ENCODE data around the gene ANO10. TPM values are rescaled to one million over a fixed set of nuclear protein-coding genes. Genes with fewer than 3 reads are reported as not detected.

Gene ANO10
- total and polyA plus RNA-seq, 2 donors (not counting 3 experiments of a cell fraction or from before 2014, with no cell fraction given), result 28.4 to 45.8 TPM

DNA sequence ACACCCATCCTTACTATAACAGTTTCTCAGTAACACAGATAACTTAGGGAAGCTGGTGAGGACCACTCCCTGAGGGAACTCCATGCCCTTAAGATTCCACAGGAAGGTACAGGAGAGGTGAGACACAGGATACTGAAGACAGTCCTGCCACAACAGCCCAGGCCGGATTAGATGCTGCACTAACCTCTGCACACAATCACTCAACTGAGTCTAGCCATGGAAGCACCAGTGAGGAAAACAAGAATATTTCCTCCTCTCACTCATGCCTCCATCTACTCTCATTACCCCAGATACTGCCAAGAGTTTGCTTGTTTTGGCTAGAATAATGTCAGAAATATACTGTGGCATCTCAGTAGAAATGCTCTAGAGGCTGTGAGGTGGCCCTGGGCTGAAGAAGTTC, 3.7 kb downstream of the ANO10 start:
- Histone ChIP-seq H3K79me2 (ENCODE audit: control insufficient read depth, insufficient read depth, low read length) (peaks cover 35% of the 10 kb centered on the region), H3K27ac (ENCODE audit: insufficient read depth, low read depth, low read length) (no peak overlapping the region), H3K9me3 (replicated peaks; ENCODE audit: control insufficient read depth, insufficient read depth, low read length) (no peaks in the 10 kb centered on the region), H3K4me3 (replicated peaks in 1 of 3; ENCODE audit: insufficient read depth in 1 of 3, low read depth in 1 of 3, low read length in 3 of 3) (no peak overlapping the region), H2AFZ (ENCODE audit: low read depth, low read length) (no peak overlapping the region), H3K36me3 (ENCODE audit: control insufficient read depth in 2 of 2, extremely low read depth in 1 of 2, insufficient read depth in 2 of 2, low read length in 2 of 2) (no peaks in the 10 kb centered on the region), H4K20me1 (replicated peaks; ENCODE audit: control insufficient read depth, extremely low read depth, insufficient read depth, low read length) (no peaks in the 10 kb centered on the region), H3K9ac (replicated peaks; ENCODE audit: extremely low read depth, insufficient read depth, low read length) (no peak overlapping the region), H3K4me1 (ENCODE audit: control insufficient read depth, extremely low read depth, insufficient read depth, low read length) (peaks cover 10% of the 10 kb centered on the region), H3K9me1 (replicated peaks; ENCODE audit: control insufficient read depth, extremely low read depth, insufficient read depth, low read length) (no peaks in the 10 kb centered on the region), H3K4me2 (ENCODE audit: insufficient read depth, low read length) (no peak overlapping the region), H3K27me3 (ENCODE audit: control insufficient read depth in 2 of 2, insufficient read depth in 2 of 2, low read length in 2 of 2) (no peaks in the 10 kb centered on the region)
- BruUV-seq (replicated peaks), result no TSS peak
- TF ChIP-seq JUN (IDR thresholded peaks at IDR 0.05; ENCODE audit: borderline replicate concordance, insufficient read depth, insufficient read length, low read depth) (no peak), FOS (IDR thresholded peaks at IDR 0.05; ENCODE audit: borderline replicate concordance, insufficient read depth, low read length) (no peak), POLR2AphosphoS5 (IDR thresholded peaks at IDR 0.05; ENCODE audit: insufficient read depth, low read depth, low read length) (no peak), GATA2 (IDR thresholded peaks at IDR 0.05; ENCODE audit: insufficient read depth, insufficient read length, low read depth, low read length) (no peak), POLR2A (IDR thresholded peaks at IDR 0.05; ENCODE audit: low read depth, low read length) (no peak), EZH2 (IDR thresholded peaks at IDR 0.05; ENCODE audit: borderline replicate concordance, low read depth, low read length, severe bottlenecking) (no peak), MYC (IDR thresholded peaks at IDR 0.05; ENCODE audit: low read depth, low read length) (no peak)
- TF ChIP-seq, protein P1, sequence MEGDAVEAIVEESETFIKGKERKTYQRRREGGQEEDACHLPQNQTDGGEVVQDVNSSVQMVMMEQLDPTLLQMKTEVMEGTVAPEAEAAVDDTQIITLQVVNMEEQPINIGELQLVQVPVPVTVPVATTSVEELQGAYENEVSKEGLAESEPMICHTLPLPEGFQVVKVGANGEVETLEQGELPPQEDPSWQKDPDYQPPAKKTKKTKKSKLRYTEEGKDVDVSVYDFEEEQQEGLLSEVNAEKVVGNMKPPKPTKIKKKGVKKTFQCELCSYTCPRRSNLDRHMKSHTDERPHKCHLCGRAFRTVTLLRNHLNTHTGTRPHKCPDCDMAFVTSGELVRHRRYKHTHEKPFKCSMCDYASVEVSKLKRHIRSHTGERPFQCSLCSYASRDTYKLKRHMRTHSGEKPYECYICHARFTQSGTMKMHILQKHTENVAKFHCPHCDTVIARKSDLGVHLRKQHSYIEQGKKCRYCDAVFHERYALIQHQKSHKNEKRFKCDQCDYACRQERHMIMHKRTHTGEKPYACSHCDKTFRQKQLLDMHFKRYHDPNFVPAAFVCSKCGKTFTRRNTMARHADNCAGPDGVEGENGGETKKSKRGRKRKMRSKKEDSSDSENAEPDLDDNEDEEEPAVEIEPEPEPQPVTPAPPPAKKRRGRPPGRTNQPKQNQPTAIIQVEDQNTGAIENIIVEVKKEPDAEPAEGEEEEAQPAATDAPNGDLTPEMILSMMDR (IDR thresholded peaks at IDR 0.05; ENCODE audit: extremely low read depth in 1 of 2, insufficient read depth in 1 of 2, low read depth in 1 of 2, low read length in 2 of 2), result no peak
- TF ChIP-seq, protein P2, sequence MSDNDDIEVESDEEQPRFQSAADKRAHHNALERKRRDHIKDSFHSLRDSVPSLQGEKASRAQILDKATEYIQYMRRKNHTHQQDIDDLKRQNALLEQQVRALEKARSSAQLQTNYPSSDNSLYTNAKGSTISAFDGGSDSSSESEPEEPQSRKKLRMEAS (IDR thresholded peaks at IDR 0.05; ENCODE audit: insufficient read depth, insufficient read length), result no peak
- DNase-seq (ENCODE audit: low read depth, low spot score) (no peak), FAIRE-seq (no peak)
- intact Hi-C loops (cut with micrococcal nuclease) (no loop called here), dilution Hi-C loops (cut with MboI; ENCODE audit: extremely low pct_ligation_motif_present, low sequenced_read_pairs) (no loop called here)
- ChIA-PET CTCF (no interaction called here), POLR2A (no interaction called here)
